SJCRH30 (cell line): ENCODE results near the gene TRIM17. TPM values are rescaled to one million over a fixed set of nuclear protein-coding genes. Genes with fewer than 3 reads are reported as not detected.
A peak's percentile ranks its signal among the peaks of the same experiment; 100 is the strongest.
"Not testable (repeated sequence)": the region's sequence is repeated elsewhere in the genome, so short reads cannot be mapped to it uniquely, and the experiment has no call there.

Source experiments
- DNase-seq, 2 experiments: peaks; one replicate each; pipeline ENCODE4 v3.0.0-alpha.2; 2015 to 2020
- H3K27ac ChIP-seq: fragments of 250-450 bp; sonication (Bioruptor Pico); 2 replicates; pipeline ENCODE4 v1.5.1; 2020; ENCODE audit warnings: mild to moderate bottlenecking, moderate library complexity
- H3K27me3 ChIP-seq: fragments of 250-450 bp; sonication (Bioruptor Pico); 2 replicates; pipeline ENCODE4 v1.5.1; 2020; ENCODE audit warnings: mild to moderate bottlenecking, moderate library complexity
- H3K36me3 ChIP-seq: fragments of 250-450 bp; sonication (Bioruptor Pico); 2 replicates; pipeline ENCODE4 v1.5.1; 2020; ENCODE audit warnings: mild to moderate bottlenecking, moderate library complexity
- H3K4me1 ChIP-seq: fragments of 250-450 bp; sonication (Bioruptor Pico); 2 replicates; pipeline ENCODE4 v1.5.1; 2020; ENCODE audit warnings: mild to moderate bottlenecking, moderate library complexity
- H3K4me3 ChIP-seq: fragments of 250-450 bp; sonication (Bioruptor Pico); 2 replicates; pipeline ENCODE4 v1.5.1; 2020; ENCODE audit warnings: mild to moderate bottlenecking, moderate library complexity
- H3K9me3 ChIP-seq: fragments of 250-450 bp; sonication (Bioruptor Pico); replicated peaks from 2 replicates; pipeline ENCODE4 v1.5.1; 2020; ENCODE audit warnings: mild to moderate bottlenecking, moderate library complexity
- total RNA-seq: library from RNA; depleted of rRNA; stranded (reverse); fragments of >200 nt; shearing (Covaris generic); gene quantifications from 2 replicates; pipeline ENCODE4 v1.2.3, GENCODE V29; 2014

TRIM17 gene
- total RNA-seq, 1 experiment from 2014 or later, result not detected

- Histone ChIP-seq H3K27me3 (peaks cover 10% of the 10 kb centered on the region; the same call in 1 of the 2 replicates), H3K27ac (no peak overlapping the region), H3K36me3 (no peaks in the 10 kb centered on the region), H3K4me1 (no peaks in the 10 kb centered on the region), H3K9me3 (no peaks in the 10 kb centered on the region), H3K4me3 (no peak overlapping the region)
- peak in 1 of 2 experiments; percentile 12 for DNase-seq
Observed at GRCh38 chr1:228434689-228435088, 18.0 kb upstream of the TRIM17 start.

- not testable (repeated sequence) for H3K4me3 ChIP-seq, H3K27ac ChIP-seq, DNase-seq, H3K9me3 ChIP-seq, H3K4me1 ChIP-seq, H3K36me3 ChIP-seq
- H3K27me3 ChIP-seq, result peaks cover 16% of the 10 kb centered on the region; the same call in 1 of the 2 replicates
Observed at GRCh38 chr1:228433337-228434053, 16.8 kb upstream of the TRIM17 start.

- no peaks in the 10 kb centered on the region for H3K9me3 ChIP-seq
- no peak overlapping the region for H3K4me3 ChIP-seq
- DNase-seq, result no peak
- no peak overlapping the region for H3K27ac ChIP-seq
- no peaks in the 10 kb centered on the region for H3K36me3 ChIP-seq
- H3K4me1 ChIP-seq, result no peaks in the 10 kb centered on the region
- H3K27me3 ChIP-seq, result peaks cover 11% of the 10 kb centered on the region; the same call in 1 of the 2 replicates
Observed at GRCh38 chr1:228430243-228430642, 13.6 kb upstream of the TRIM17 start.

GRCh38 chr1:228429698-228430097 is 13.0 kb upstream of the TRIM17 start:
- Histone ChIP-seq H3K27me3 (peaks cover 11% of the 10 kb centered on the region; the same call in 1 of the 2 replicates), H3K4me1 (no peaks in the 10 kb centered on the region), H3K27ac (no peak overlapping the region), H3K4me3 (no peak overlapping the region), H3K36me3 (no peaks in the 10 kb centered on the region), H3K9me3 (no peaks in the 10 kb centered on the region)
- no peak for DNase-seq

- H3K4me3 ChIP-seq, result no peak overlapping the region
- H3K36me3 ChIP-seq, result no peaks in the 10 kb centered on the region
- DNase-seq, result no peak
- no peaks in the 10 kb centered on the region for H3K9me3 ChIP-seq
- no peaks in the 10 kb centered on the region for H3K4me1 ChIP-seq
- H3K27ac ChIP-seq, result no peak overlapping the region
- peaks cover 11% of the 10 kb centered on the region; the same call in 1 of the 2 replicates for H3K27me3 ChIP-seq
Observed at GRCh38 chr1:228429007-228429406, 12.3 kb upstream of the TRIM17 start.

GRCh38 chr1:228428412-228428811 is 11.8 kb upstream of the TRIM17 start:
- DNase-seq, result no peak
- Histone ChIP-seq H3K36me3 (no peaks in the 10 kb centered on the region), H3K4me3 (no peak overlapping the region), H3K27me3 (peaks cover 11% of the 10 kb centered on the region; the same call in 1 of the 2 replicates), H3K9me3 (no peaks in the 10 kb centered on the region), H3K4me1 (no peaks in the 10 kb centered on the region), H3K27ac (no peak overlapping the region)

- no peaks in the 10 kb centered on the region for H3K36me3 ChIP-seq
- no peak overlapping the region for H3K4me3 ChIP-seq
- no peak overlapping the region for H3K27ac ChIP-seq
- H3K4me1 ChIP-seq, result no peaks in the 10 kb centered on the region
- no peaks in the 10 kb centered on the region for H3K9me3 ChIP-seq
- peaks cover 11% of the 10 kb centered on the region; the same call in 1 of the 2 replicates for H3K27me3 ChIP-seq
- no peak for DNase-seq
Observed at GRCh38 chr1:228426518-228427175, 10.0 kb upstream of the TRIM17 start.

- H3K27me3 ChIP-seq, result peaks cover 11% of the 10 kb centered on the region; the same call in 1 of the 2 replicates
- DNase-seq, result no peak
- no peak overlapping the region for H3K27ac ChIP-seq
- no peaks in the 10 kb centered on the region for H3K9me3 ChIP-seq
- H3K4me3 ChIP-seq, result no peak overlapping the region
- no peaks in the 10 kb centered on the region for H3K36me3 ChIP-seq
- H3K4me1 ChIP-seq, result no peaks in the 10 kb centered on the region
Observed at GRCh38 chr1:228424685-228425660, 8.3 kb upstream of the TRIM17 start.

- Histone ChIP-seq H3K27me3 (no peaks in the 10 kb centered on the region; the same call in 1 of the 2 replicates), H3K27ac (no peak overlapping the region), H3K36me3 (no peaks in the 10 kb centered on the region), H3K4me1 (no peaks in the 10 kb centered on the region), H3K9me3 (no peaks in the 10 kb centered on the region), H3K4me3 (no peak overlapping the region)
- DNase-seq, result no peak
Observed at GRCh38 chr1:228423404-228424053, 6.9 kb upstream of the TRIM17 start.

- no peak for DNase-seq
- no peak overlapping the region for H3K27ac ChIP-seq
- no peaks in the 10 kb centered on the region for H3K4me1 ChIP-seq
- no peaks in the 10 kb centered on the region for H3K36me3 ChIP-seq
- no peaks in the 10 kb centered on the region for H3K9me3 ChIP-seq
- no peak overlapping the region for H3K4me3 ChIP-seq
- H3K27me3 ChIP-seq, result no peaks in the 10 kb centered on the region
Observed at GRCh38 chr1:228420968-228421826, 4.5 kb upstream of the TRIM17 start.

- Histone ChIP-seq H3K4me3 (no peak overlapping the region), H3K36me3 (no peaks in the 10 kb centered on the region), H3K27me3 (no peaks in the 10 kb centered on the region), H3K27ac (no peak overlapping the region), H3K4me1 (no peaks in the 10 kb centered on the region), H3K9me3 (no peaks in the 10 kb centered on the region; the same call in 1 of the 2 replicates)
- no peak for DNase-seq
Observed at GRCh38 chr1:228417483-228418203, 982 bp upstream of the TRIM17 start.

GRCh38 chr1:228417061-228417460 is 400 bp upstream of the TRIM17 start:
- H3K9me3 ChIP-seq, result no peaks in the 10 kb centered on the region; the same call in 1 of the 2 replicates
- H3K36me3 ChIP-seq, result no peaks in the 10 kb centered on the region
- H3K27me3 ChIP-seq, result no peaks in the 10 kb centered on the region
- H3K27ac ChIP-seq, result no peak overlapping the region
- no peak overlapping the region for H3K4me3 ChIP-seq
- DNase-seq, result no peak
- H3K4me1 ChIP-seq, result no peaks in the 10 kb centered on the region

- Histone ChIP-seq H3K4me1 (no peaks in the 10 kb centered on the region), H3K27ac (no peak overlapping the region), H3K4me3 (no peak overlapping the region), H3K9me3 (no peaks in the 10 kb centered on the region; the same call in 1 of the 2 replicates), H3K27me3 (no peaks in the 10 kb centered on the region), H3K36me3 (no peaks in the 10 kb centered on the region)
- DNase-seq, result no peak
Observed at GRCh38 chr1:228415853-228416216, 826 bp downstream of the TRIM17 start.
